Transverse colon (tissue), 4 donors: Measurements from ENCODE around the gene RNF115. TPM values are rescaled to one million over a fixed set of nuclear protein-coding genes. Genes with fewer than 3 reads are reported as not detected.

Experiments
- DNase-seq: peaks from one replicate; pipeline ENCODE4 v3.0.0-alpha.2; 2019
- H3K27ac ChIP-seq, 4 donors: fragments of 200-600 bp; sonication (generic); 2 replicates each; pipeline ENCODE4 v1.5.1; 2016 to 2018; ENCODE audit warnings: inconsistent platforms in 4 of 4
- H3K27me3 ChIP-seq: fragments of 200-600 bp; sonication (generic); 2 replicates; pipeline ENCODE4 v1.5.1; 2017; ENCODE audit warnings: inconsistent platforms
- H3K36me3 ChIP-seq, 4 donors: fragments of 200-600 bp; sonication (generic); 2 replicates each; pipeline ENCODE4 v1.5.1; 2017 to 2019; ENCODE audit warnings: inconsistent platforms in 4 of 4
- H3K4me1 ChIP-seq, 4 donors: fragments of 200-600 bp; sonication (generic); 2 replicates each; pipeline ENCODE4 v1.5.1; 2017 to 2020; ENCODE audit warnings: inconsistent platforms in 4 of 4
- H3K4me3 ChIP-seq, 4 donors: fragments of 200-600 bp; sonication (generic); 1 replicate in 1 of 4; 2 replicates in 3 of 4; pipeline versions ENCODE4 v1.5.1 to v1.6.1; 2017 to 2019; ENCODE audit warnings: inconsistent platforms in 4 of 4
- H3K9me3 ChIP-seq, 2 donors: fragments of 200-600 bp; sonication (generic); 2 replicates each; pipeline ENCODE4 v1.5.1; 2017 to 2019; ENCODE audit warnings: inconsistent platforms in 2 of 2
- EP300 ChIP-seq: sonication (generic); formaldehyde crosslinking; IDR thresholded peaks from one replicate; pipeline ENCODE4 v1.6.1; 2017; ENCODE audit warnings: antibody characterized with exemption, low read depth
- POLR2A ChIP-seq: fragments of 450-650 bp; IDR thresholded peaks from one replicate; pipeline ENCODE4 v1.6.1; 2016; ENCODE audit warnings: antibody characterized with exemption, mild to moderate bottlenecking, moderate library complexity
- POLR2AphosphoS5 ChIP-seq, 3 donors: sonication (generic); formaldehyde crosslinking; IDR thresholded peaks; one replicate each; pipeline ENCODE4 v1.6.1; 2016; ENCODE audit warnings: antibody characterized with exemption in 3 of 3
- WGBS, 2 donors: methylation state at CpG; one replicate each; pipeline ENCODE4 v1.1.5; 2018; ENCODE audit warnings: low coverage in 1 of 2; 5-methylcytosine and 5-hydroxymethylcytosine counted together
- in situ Hi-C, 4 donors: fragments of 200-750 bp; cut with MboI; loops; one replicate each; pipeline versions ENCODE4 v1.15.0 to v1.15.1; 2017; ENCODE audit warnings: low sequenced_read_pairs in 3 of 4, low pct_ligation_motif_present in 1 of 4, low pct_unique_long_range_greater_than_20kb in 1 of 4
- intact Hi-C: fragments of 100-400 bp; cut with DNase I; formaldehyde crosslinking; loops from one replicate; pipeline ENCODE4 v1.15.1; 2023; ENCODE audit warnings: low total_unique reads
- total RNA-seq, 4 donors: library from RNA; depleted of rRNA; stranded (reverse); fragments of >200 nt; gene quantifications; one replicate each; pipeline ENCODE4 v1.1.0, GENCODE V29; 2016
- TF ChIP-seq, protein P1 (sequence below), 5 experiments: fragments of 200-600 bp in 3 of 5; fragments of 450-650 bp in 2 of 5; sonication (generic) in 3 of 5; IDR thresholded peaks; 1 replicate in 2 of 5; 2 replicates in 3 of 5; pipeline ENCODE4 v1.5.1; 2016 to 2017; ENCODE audit warnings: antibody characterized with exemption in 5 of 5, inconsistent platforms in 3 of 5, mild to moderate bottlenecking in 2 of 5, moderate library complexity in 1 of 5

RNF115 gene
- total RNA-seq, 4 donors from 2014 or later, result 6.4 to 21.5 (median 13.3) TPM

DNA sequence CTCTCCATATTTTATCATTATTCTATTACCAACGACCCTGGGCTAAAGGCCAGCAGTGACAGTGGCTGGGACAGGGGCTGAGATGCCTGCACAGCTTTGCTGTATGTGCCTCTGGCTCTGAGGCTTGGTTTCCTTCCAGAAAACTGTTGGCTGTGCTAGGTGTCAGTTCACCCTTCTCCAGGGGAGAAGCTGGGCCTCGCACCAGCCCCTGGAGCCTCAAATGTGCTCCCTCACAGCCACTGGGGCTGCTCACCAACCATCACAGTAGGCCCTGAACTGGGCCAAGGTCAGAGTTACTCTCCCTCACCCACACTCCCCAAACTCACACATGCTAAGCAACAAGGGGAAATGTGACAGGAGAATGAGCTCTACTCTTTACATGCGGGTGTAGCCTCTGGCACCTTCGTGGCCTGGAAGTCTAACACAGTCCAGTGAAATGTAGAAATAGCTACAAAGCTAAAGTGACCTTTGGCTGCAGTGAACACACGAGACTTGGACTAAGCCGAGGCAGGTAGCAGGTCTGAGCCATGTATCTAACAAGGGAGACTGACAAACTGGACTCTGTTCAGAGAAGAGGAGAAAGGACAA lies 109.3 kb downstream of the RNF115 start:
- intact Hi-C loops (no loop called here), in situ Hi-C loops (no loop called here)
- Histone ChIP-seq H3K36me3 (no peaks in the 10 kb centered on the region), H3K4me3 (no peak overlapping the region), H3K9me3 (no peaks in the 10 kb centered on the region), H3K4me1 (peaks cover 0 to 8% (median 0%) of the 10 kb centered on the region in 4 donors), H3K27me3 (no peaks in the 10 kb centered on the region), H3K27ac (no peak overlapping the region)
- DNase-seq, result no peak
- 59 to 76% methylated on average over 4 to 6 of the region's 6 CpGs for WGBS, 2 donors
- TF ChIP-seq, protein P1, sequence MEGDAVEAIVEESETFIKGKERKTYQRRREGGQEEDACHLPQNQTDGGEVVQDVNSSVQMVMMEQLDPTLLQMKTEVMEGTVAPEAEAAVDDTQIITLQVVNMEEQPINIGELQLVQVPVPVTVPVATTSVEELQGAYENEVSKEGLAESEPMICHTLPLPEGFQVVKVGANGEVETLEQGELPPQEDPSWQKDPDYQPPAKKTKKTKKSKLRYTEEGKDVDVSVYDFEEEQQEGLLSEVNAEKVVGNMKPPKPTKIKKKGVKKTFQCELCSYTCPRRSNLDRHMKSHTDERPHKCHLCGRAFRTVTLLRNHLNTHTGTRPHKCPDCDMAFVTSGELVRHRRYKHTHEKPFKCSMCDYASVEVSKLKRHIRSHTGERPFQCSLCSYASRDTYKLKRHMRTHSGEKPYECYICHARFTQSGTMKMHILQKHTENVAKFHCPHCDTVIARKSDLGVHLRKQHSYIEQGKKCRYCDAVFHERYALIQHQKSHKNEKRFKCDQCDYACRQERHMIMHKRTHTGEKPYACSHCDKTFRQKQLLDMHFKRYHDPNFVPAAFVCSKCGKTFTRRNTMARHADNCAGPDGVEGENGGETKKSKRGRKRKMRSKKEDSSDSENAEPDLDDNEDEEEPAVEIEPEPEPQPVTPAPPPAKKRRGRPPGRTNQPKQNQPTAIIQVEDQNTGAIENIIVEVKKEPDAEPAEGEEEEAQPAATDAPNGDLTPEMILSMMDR (IDR thresholded peaks at IDR 0.05), result no peak
- TF ChIP-seq POLR2AphosphoS5 (IDR thresholded peaks at IDR 0.05) (no peak), POLR2A (no peak), EP300 (no peak)

DNA sequence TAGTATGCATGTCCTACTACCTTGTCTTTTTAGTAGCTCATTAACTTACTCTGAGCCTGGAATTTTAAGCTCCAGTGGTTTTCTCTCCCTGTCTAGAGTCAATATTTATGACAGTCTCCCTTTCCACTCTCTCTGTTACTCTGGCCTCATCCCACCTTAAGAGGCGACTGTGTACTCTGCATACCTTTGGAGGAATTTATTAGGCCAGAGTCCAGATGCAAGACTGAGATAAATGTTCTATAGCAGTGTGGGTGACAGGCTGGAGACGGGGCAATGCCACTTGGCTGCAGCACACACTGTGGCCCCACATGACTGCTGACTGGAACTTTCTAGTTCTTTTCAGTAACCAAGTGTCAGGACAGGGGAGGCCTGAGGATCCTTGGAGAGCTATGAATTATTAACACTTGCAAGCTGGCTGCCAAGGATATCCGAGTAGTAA lies 112.7 kb downstream of the RNF115 start:
- intact Hi-C loops (no loop called here), in situ Hi-C loops (no loop called here)
- H3K4me1 ChIP-seq, result peaks cover 0 to 8% (median 8%) of the 10 kb centered on the region in 4 donors
- H3K4me3 ChIP-seq, result no peak overlapping the region
- no peaks in the 10 kb centered on the region for H3K9me3 ChIP-seq
- H3K27ac ChIP-seq, result no peak overlapping the region
- H3K36me3 ChIP-seq, result no peaks in the 10 kb centered on the region
- H3K27me3 ChIP-seq, result no peaks in the 10 kb centered on the region
- TF ChIP-seq, protein P1 (IDR thresholded peaks at IDR 0.05), result no peak
- TF ChIP-seq POLR2A (no peak), POLR2AphosphoS5 (IDR thresholded peaks at IDR 0.05) (no peak), EP300 (no peak)
- WGBS, 2 donors, result 38% methylated on average over 3 of the region's 3 CpGs; no CpG with 5 or more reads in 1 of the 2 donors
- peak; percentile 14 for DNase-seq

DNA sequence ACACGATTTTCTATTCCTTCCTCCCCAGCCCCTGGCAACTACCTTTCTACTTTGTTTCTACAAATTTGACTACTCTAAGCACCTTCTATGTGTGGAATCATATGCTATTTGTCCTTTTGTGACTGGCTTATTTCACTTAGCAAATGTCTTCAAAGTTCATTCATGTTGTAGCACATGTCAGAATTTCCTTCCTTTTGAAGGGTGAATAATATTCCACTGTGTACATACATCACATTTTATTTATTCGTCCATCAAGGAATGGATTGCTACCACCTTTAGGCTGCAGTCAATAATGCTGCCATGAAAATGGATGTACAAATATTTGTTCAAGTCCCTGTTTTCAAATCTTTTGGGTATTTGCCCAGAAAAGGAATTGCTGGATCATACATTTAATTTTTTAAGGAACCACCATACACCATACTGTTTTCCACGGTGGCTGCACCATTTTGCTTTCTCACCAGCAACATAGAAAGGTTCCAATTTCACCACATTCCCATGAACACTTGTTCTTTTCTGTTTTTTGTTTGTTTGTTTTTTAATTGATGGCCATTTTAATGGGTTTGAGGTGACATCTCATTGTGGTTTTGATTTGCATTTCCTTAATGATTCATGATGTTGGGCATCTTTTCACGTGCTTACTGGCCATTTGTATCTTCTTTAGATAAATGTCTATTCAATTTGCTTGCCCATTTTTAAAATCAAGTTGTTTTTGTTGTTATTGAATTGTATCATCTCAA lies 113.4 kb downstream of the RNF115 start:
- Histone ChIP-seq H3K27me3 (no peaks in the 10 kb centered on the region), H3K36me3 (no peaks in the 10 kb centered on the region), H3K9me3 (no peaks in the 10 kb centered on the region), H3K4me1 (peaks cover 0 to 8% (median 8%) of the 10 kb centered on the region in 4 donors), H3K27ac (no peak overlapping the region), H3K4me3 (no peak overlapping the region)
- in situ Hi-C loops, result no loop called here
- 78 to 82% methylated on average over 4 of the region's 4 CpGs for WGBS, 2 donors
- DNase-seq, result no peak
- intact Hi-C loops, result no loop called here
- TF ChIP-seq POLR2A, result no peak
- no peak for TF ChIP-seq POLR2AphosphoS5 (IDR thresholded peaks at IDR 0.05)
- no peak for TF ChIP-seq EP300
- TF ChIP-seq, protein P1 (IDR thresholded peaks at IDR 0.05), result no peak

DNA sequence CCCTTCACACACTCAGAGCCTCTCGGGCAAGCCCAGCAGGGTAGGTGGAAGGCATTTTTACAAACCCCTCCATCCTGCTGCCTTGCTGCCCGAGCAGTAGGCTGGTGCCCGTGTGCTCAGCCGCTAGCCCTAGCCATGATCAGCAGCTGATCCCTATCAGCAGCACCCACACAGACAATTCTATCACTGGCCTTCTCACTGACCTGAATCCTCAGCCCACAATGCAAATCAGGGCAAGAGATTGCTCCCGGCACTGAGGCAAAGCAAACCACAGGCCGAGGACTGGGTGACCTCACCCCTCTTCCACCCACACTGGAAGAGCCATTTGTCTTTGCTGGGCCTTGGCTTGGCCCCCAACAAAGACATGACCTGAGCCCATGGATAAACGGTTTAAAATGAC lies 115.8 kb downstream of the RNF115 start:
- TF ChIP-seq, protein P1 (IDR thresholded peaks at IDR 0.05), result no peak
- no peak for TF ChIP-seq POLR2A
- TF ChIP-seq EP300, result no peak
- no peak for TF ChIP-seq POLR2AphosphoS5 (IDR thresholded peaks at IDR 0.05)
- Histone ChIP-seq H3K27me3 (no peaks in the 10 kb centered on the region), H3K36me3 (no peaks in the 10 kb centered on the region), H3K27ac (no peak overlapping the region), H3K9me3 (no peaks in the 10 kb centered on the region), H3K4me3 (no peak overlapping the region), H3K4me1 (peaks cover 0 to 8% (median 8%) of the 10 kb centered on the region in 4 donors)
- intact Hi-C loops, result no loop called here
- DNase-seq, result no peak
- 75% methylated on average over 7 of the region's 7 CpGs; no CpG with 5 or more reads in 1 of the 2 donors for WGBS, 2 donors
- in situ Hi-C loops, result no loop called here
